Right ventricle myocardium inferior (tissue), 1 donor: ENCODE data around the gene MGAT3. TPM values are rescaled to one million over a fixed set of nuclear protein-coding genes. Genes with fewer than 3 reads are reported as not detected.
"Not testable (repeated sequence)": the region's sequence is repeated elsewhere in the genome, so short reads cannot be mapped to it uniquely, and the experiment has no call there.

Source experiments
- ATAC-seq: fragments of 200-7000 bp; cut with Tn5 transposase; one replicate; pipeline ENCODE4 v1.9.1; 2020; ENCODE audit warnings: mild to moderate bottlenecking, moderate library complexity
- DNase-seq: peaks from one replicate; pipeline ENCODE4 v3.0.0; 2021; ENCODE audit errors: missing footprints
- intact Hi-C: fragments of 100-400 bp; cut with DNase I; formaldehyde crosslinking; loops from one replicate; pipeline ENCODE4 v1.11.0; 2022
- long read RNA-seq: library from polyadenylated mRNA; unstranded; transcript quantifications from one replicate; pipeline ENCODE4 v2.0.0, GENCODE V29; 2021
- total RNA-seq: library from RNA; stranded (reverse); fragmentation: NEBNext Ultra II Directional; extraction: Animal tissue kit (Norgen Biotek cat#: 25700); gene quantifications from one replicate; pipeline ENCODE4 v1.2.1, GENCODE V29; 2021
- donor health status: DM: no; HTN: yes; CAD: no; lungs with severe emphysema.

The MGAT3 gene, protein sequence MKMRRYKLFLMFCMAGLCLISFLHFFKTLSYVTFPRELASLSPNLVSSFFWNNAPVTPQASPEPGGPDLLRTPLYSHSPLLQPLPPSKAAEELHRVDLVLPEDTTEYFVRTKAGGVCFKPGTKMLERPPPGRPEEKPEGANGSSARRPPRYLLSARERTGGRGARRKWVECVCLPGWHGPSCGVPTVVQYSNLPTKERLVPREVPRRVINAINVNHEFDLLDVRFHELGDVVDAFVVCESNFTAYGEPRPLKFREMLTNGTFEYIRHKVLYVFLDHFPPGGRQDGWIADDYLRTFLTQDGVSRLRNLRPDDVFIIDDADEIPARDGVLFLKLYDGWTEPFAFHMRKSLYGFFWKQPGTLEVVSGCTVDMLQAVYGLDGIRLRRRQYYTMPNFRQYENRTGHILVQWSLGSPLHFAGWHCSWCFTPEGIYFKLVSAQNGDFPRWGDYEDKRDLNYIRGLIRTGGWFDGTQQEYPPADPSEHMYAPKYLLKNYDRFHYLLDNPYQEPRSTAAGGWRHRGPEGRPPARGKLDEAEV
- 5.9 TPM for total RNA-seq
- long read RNA-seq, full-length matches to known transcripts = 1 of 5 reads
- long read RNA-seq, partial matches to known transcripts = 3 of 5 reads
- long read RNA-seq, other reads (novel, unspliced or antisense) = 1 of 5 reads

DNA sequence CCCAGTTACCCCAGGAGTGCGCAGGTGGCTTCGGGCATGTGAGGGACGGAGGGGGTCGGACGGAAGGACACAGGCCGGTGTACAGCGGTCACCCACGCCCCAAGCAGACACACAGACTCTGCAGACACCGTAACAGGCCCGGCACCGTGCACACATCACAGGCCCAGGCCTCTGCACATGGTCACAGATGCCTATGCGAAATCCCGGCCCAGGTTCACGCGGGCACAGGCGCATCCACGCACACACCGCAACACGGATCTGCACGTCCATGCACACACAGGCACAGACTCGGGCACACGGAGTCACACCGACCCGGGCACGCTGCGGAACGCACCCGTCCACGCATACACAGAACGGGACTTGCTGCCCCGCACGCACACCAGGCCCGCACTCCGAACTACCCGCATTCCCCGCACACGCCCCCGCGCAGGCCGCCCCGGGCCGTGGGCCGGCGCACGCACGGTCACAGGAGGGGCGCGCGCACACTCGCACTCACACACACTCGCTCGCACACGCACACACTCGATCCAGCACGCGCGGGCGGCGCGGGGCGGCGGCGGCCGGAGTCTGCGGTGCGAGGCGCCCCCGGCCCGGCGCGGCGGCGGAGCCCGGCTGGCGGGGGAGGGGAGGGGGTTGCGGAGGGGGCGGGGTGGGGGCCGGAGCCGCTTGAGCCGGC lies at the start of gene MGAT3:
MGAT3 (plus strand) TSS at position 491 of the 676 bp plus-strand sequence. CDS start 30,336 bp downstream, outside the sequence.
- intact Hi-C loops = no loop called here
- ATAC-seq (peak; percentile 30), DNase-seq (no peak)

DNA sequence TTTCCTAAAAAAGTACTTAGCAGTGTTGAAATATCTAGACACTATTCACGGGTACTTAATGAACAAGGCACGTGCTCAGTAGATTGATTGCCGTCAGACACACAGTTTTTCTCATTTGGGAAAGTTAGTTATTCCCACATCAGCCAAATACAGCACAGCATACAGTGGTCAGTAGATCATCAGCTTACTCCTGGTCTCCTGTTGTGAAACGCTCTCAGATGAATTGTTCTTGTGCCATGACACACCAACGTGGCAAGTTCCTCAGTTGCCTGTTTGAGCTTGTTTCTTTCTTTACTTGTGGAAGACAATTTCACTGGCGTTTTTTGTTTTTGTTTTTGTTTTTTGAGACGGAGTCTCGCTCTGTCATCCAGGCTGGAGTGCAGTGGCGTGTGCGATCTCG lies 48.6 kb upstream of the MGAT3 start:
- intact Hi-C loops = no loop called here
- ATAC-seq (no peak), DNase-seq (no peak)

DNA sequence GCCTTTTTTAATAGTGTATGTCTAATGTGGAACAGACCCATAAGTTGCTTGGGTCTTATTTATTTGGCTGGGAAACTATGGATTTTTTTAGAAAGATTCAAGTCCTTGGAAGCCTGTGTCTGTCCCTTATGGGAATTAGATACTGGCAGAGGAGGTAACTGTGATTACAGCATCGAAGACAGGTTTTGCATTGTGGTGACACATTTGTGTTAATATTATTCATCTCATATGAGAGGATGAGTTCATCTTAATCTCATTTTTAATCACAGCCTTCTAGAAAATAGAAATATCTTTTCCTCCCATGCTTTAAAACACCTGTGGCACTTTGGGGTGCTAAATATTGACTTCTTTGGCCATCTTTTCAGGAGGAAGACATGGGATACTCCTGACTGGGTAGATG lies 48.0 kb upstream of the MGAT3 start:
- DNase-seq (no peak), ATAC-seq (no peak)
- intact Hi-C loops = no loop called here

DNA sequence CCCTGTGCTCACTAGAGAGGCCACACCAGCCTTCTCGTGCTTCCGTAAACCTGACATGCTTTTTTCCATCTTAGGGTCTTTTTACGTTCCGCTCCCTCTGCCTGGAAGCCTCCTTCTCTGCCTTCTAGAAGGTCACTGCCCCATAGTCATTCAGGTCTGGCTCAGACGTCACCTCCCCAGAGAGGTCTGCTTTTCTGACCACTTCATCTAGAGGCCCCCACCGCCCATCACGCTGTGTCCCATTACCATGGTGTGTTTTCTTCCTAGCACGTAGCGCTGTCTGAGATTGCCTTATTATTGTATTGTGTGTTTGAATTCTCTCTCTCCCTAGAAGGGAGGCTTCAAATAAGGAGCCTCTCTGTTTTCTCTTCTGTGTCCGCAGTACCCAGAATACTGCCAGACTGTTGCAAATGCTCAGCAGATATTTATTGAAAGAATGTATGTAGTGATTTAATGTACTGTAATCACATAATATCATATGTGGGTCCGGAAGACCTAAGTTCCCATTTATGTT lies 47.2 kb upstream of the MGAT3 start:
- intact Hi-C loops = loop anchor here (10.0 kb wide), 1 partner anchor 65 kb away; the partner anchor contains the start of gene SYNGR1
- DNase-seq (no peak), ATAC-seq (no peak)

DNA sequence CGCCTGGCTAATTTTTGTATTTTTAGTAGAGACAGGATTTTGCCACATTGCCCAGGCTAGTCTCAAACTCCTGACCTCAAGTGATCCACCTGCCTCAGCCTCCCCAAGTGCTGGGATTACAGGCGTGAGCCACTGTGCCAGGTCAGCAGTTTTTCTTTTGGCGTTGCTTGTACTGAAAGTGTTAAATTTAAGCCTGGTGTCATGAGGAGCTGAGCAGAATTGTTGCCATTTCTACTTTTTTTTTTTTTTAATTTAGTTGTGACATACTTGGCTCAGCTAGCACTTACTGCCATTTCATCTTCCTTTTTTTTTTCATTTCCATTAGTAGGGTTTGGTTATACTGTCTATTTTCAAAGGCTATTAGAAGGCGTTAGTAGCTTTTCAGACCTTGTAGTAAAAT lies 46.5 kb upstream of the MGAT3 start:
- DNase-seq (no peak), ATAC-seq (no peak)

DNA sequence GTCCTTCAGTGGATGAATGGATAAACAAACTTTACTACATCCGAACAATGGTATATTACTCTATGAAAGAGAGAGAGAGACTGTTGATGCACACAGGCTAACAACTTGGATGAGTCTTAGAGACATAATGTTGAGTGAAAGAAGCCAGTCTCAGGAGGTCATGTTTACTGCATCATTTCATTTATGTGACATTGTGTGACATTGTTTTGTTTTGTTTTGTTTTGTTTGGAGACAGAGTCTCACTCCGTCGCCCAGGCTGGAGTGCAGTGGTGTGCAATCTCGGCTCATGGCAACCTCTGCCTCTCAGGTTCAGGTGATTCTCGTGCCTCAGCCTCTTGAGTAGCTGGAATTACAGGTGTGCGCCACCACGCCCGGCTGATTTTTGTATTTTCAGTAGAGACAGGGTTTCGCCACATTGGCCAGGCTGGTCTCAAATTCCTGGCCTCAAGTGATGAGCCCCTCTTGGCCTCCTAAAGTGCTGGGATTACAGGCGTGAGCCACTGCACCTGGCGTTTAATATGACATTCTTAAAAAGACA lies 44.9 kb upstream of the MGAT3 start:
- ATAC-seq = not testable (repeated sequence)
- intact Hi-C loops = loop anchor here (10.0 kb wide), 1 partner anchor 67 kb away; the partner anchor contains the start of gene SYNGR1

More for the DNA sequence above, 46.5 kb upstream of the MGAT3 start:
- intact Hi-C loops = loop anchor here (10.0 kb wide), 1 partner anchor 65 kb away; the partner anchor contains the start of gene SYNGR1

DNA sequence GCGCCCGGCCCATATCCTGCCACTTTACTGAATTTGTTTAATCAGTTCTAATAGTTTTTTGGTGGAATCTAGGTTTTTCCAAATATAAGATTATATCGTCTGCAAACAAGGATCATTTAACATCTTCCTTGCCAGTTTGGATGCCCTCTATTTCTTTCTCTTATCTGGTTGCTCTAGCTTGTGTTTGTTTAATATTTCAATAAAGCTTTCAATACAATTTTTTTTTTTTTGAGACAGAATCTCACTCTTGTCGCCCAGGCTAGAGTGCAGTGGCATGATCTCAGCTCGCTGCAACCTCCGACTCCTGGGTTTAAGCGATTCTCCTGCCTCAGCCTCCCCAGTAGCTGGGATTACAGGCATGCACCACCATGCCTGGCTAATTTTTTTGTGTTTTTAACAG lies 43.6 kb upstream of the MGAT3 start:
- DNase-seq, ATAC-seq: not testable (repeated sequence)
- intact Hi-C loops = loop anchor here (10.0 kb wide), 1 partner anchor 68 kb away; the partner anchor contains the start of gene SYNGR1

More for the DNA sequence above, 44.9 kb upstream of the MGAT3 start:
- DNase-seq = not testable (repeated sequence)

DNA sequence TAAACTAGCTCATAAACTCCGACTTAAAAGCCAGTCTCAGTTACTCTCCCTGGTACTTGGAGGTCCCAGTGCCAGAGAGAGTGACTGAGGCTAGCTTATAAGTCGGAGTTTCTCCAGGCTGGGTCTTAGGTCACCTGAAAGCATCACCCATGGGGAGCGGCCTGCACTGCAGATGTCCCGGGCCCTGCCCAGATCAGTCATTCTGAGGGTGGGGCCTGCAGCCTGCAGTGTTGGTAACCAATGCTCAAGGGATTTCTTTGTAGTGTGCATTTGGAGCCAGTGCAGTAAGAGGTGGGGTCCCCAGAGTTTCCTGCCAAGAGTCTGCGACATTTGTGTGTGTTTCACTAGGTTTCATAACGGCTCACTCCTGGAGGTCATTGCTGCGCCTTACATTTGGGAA lies 42.4 kb upstream of the MGAT3 start:
- intact Hi-C loops = loop anchor here (10.0 kb wide), 1 partner anchor 70 kb away; the partner anchor contains the start of gene SYNGR1
- DNase-seq (no peak), ATAC-seq (no peak)

DNA sequence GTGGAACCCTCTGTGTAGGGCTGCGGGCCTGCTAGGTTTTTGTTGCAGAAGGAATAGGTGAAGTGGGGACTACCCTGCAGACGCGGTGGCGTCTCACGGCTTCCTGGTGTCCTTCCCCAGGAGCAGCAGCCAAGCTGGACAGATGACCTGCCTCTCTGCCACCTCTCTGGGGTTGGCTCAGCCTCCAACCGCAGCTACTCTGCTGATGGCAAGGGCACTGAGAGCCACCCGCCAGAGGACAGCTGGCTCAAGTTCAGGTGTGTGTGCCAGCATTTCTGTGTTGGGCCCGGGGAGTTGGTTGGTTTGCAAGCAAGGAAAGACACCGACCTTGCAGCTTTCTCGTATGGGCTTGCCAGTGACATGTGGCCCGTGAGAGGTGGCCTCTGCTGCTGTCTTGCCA lies 41.9 kb upstream of the MGAT3 start:
- intact Hi-C loops = loop anchor here (10.0 kb wide), 1 partner anchor 70 kb away; the partner anchor contains the start of gene SYNGR1
- no peak for DNase-seq
- peak; percentile 83 for ATAC-seq

DNA sequence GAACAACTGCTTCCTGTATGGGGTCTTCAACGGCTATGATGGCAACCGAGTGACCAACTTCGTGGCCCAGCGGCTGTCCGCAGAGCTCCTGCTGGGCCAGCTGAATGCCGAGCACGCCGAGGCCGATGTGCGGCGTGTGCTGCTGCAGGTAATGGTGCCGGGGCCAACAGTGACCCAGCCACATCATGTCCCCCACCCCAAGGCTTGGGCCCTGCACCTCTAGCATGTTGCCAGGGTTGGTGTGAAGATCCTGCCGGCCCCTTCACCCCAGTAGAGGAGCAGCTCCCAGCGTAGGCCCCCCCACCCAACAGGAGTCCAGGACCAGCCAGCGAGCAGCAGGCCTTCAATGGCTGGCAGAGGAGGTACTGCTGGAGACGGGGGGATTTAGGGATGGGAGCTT lies 41.3 kb upstream of the MGAT3 start:
- DNase-seq (no peak), ATAC-seq (no peak)
- intact Hi-C loops = loop anchor here (10.0 kb wide), 1 partner anchor 71 kb away; the partner anchor contains the start of gene SYNGR1

DNA sequence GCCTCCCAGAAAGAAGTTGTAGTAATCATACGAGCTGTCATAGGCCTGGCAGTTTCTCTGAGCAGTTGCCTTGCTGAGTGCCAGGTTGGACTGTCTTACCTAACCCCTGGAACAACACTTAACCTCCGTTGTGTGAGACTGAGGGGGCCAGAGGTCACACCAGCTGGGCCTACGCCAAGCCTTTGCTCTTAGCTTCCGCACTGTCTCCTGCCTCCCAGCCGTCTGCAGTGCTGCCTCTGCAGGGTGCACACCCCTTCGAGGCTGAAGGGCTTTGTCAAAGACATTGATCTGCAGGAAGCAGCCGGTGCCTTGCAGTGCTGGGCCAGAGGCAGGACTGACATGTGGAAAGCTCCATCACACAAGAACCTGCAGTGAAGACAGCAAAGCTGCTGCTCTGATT lies 40.5 kb upstream of the MGAT3 start:
- intact Hi-C loops = loop anchor here (10.0 kb wide), 1 partner anchor 72 kb away; the partner anchor contains the start of gene SYNGR1
- no peak for ATAC-seq
- no peak for DNase-seq

DNA sequence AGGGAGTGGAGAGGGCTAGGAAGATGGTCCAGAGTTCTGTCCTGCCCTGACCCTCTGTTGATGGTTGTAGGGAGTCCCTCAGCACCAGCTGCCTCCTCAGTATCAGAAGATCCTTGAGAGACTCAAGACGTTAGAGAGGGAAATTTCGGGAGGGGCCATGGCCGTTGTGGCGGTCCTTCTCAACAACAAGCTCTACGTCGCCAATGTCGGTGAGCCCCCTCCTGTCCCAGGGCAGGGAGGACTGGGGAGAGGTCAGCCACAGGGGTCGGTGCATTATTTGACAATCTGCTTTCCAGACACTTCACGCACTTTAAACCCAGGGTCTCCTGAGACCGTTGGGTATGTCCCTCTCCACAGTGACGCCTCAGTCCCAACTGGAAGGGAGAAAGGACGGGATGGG lies 39.2 kb upstream of the MGAT3 start:
- ATAC-seq = no peak
- intact Hi-C loops = loop anchor here (10.0 kb wide), 1 partner anchor 73 kb away; the partner anchor contains the start of gene SYNGR1
- no peak for DNase-seq

DNA sequence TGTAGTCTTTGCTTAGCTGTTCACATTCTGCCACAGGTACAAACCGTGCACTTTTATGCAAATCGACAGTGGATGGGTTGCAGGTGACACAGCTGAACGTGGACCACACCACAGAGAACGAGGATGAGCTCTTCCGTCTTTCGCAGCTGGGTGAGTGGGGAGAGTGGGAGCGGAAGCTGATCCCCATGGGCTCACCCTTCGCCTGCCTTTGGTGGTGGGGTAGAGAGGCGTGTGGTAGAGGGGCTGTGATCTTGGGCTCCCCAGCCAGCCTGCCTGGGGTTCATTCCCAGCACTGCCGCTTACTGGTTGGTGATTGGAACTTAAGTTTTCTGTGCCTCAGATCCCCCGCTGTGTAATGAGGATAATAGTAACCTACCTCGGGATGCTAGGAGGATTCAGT lies 38.1 kb upstream of the MGAT3 start:
- no peak for ATAC-seq
- intact Hi-C loops = loop anchor here (10.0 kb wide), 1 partner anchor 74 kb away; the partner anchor contains the start of gene SYNGR1
- DNase-seq = no peak

DNA sequence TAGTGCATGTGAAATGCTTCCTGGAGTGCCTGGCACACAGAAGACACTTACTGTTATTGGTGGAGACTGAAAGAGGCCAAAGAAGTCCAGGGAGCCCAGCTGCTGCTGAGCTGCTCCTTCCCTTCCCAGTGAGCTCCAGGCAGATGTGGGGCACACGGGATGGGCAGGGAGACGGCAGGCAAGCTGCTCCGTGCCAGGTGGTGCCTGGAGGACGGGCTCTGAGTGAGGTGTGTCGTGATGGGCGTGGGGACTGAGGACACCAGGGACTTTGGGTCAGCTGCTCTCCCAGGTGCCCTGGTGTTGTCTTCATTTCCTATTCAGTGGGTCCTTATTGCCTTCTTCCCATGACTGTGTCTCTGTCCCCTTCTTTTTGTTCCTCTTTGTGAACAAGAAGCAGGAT lies 37.7 kb upstream of the MGAT3 start:
- intact Hi-C loops = loop anchor here (10.0 kb wide), 1 partner anchor 74 kb away; the partner anchor contains the start of gene SYNGR1
- DNase-seq = no peak
- no peak for ATAC-seq

DNA sequence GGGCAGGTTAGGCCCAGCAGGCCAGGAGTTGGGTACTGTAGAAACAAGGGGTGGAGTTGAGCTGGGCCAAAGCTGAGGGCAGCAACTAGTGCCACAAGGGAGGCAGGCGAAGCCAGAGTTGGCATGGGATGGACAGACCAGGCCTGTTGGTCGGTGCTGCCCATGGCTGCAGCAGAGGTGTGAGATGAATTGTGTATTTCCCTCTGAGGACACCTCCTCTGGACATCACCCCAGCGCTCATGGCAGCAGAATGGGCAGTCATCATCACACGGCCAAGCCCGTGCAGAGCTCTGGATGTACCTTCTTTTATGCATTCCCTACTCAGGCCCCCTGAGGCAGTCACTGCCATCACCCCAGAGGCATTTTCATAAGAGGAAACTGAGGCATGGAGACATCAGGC lies 36.9 kb upstream of the MGAT3 start:
- ATAC-seq = no peak
- no peak for DNase-seq
- intact Hi-C loops = loop anchor here (10.0 kb wide), 1 partner anchor 75 kb away; the partner anchor contains the start of gene SYNGR1

DNA sequence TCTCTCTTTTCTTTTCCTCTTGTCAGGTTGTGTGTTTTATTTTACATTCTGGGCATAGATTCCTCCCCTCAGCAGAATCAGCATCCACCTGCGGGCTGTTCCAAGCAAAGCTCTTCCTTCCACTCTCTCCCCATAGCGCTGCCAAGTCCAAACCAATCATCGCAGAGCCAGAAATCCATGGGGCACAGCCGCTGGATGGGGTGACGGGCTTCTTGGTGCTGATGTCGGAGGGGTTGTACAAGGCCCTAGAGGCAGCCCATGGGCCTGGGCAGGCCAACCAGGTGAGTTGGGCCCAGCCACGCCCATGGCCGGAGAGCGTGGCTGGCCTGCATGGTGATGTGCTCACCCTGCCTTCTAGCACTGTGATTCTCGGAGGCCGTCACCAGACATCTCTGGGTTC lies 35.1 kb upstream of the MGAT3 start:
- DNase-seq (no peak), ATAC-seq (no peak)
- intact Hi-C loops = no loop called here

DNA sequence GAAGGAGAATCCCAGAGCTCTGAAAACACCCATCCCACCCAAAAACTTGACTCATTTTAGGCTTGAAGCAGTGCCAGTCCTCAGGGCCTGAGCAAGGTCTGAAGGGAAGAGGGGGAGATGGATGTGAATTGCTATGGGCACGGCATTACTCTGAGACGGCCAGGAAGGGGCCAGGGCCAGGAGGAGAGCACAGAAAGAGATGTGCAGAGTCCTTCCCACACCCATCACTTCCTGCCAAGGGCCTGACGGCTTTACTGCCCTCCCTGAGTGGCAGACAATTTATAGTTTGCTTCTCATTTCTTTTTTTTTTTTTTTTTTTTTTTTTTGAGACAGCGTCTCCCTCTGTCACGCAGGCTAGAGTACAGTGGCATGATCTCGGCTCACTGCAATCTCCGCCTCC lies 34.7 kb upstream of the MGAT3 start:
- intact Hi-C loops = no loop called here
- no peak for DNase-seq
- ATAC-seq = no peak

DNA sequence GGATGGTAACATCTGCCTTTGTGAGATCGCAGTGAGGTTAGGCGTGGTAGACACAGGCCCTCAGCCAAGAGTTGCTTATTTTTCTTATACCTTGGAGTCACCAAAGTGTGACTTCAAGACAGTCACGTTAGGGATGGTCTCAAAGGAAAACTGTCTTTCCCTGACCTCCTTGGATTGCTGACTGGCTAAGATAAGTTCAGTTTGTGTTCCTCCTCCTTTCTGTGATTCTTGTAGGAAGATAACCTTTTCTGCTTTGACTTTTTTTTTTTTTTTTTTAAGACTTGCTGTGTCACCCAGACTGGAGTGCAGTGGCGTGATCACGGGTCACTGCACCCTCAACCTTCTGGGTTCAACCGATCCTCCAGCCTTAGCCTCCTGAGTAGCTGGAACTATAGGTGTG lies 34.1 kb upstream of the MGAT3 start:
- ATAC-seq (no peak), DNase-seq (no peak)
- intact Hi-C loops = no loop called here
